ENCODE results near the gene MYO9A. TPM values are rescaled to one million over a fixed set of nuclear protein-coding genes. Genes with fewer than 3 reads are reported as not detected.

MYO9A gene
- polyA plus RNA-seq, 1 experiment: 13.1 TPM

DNA sequence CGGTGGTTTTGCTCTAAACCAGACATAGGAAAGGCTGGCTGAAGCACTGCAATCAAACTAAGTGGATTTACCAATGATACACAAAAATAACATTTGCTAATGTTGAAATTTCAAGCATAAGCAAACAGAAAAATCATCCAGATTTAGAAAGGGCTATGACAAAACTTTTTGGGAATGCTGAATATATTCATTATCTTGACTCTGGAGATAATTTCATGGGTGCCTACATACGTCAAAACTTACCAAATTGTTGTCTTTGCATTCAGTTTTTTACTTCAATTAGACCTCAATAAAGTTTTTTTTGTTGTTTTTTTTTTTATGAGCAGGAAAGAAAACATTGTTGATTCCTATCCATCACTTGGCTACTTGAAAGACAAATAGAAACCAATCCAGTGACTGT, 166.8 kb downstream of the MYO9A start:
- TF ChIP-seq, protein P1, sequence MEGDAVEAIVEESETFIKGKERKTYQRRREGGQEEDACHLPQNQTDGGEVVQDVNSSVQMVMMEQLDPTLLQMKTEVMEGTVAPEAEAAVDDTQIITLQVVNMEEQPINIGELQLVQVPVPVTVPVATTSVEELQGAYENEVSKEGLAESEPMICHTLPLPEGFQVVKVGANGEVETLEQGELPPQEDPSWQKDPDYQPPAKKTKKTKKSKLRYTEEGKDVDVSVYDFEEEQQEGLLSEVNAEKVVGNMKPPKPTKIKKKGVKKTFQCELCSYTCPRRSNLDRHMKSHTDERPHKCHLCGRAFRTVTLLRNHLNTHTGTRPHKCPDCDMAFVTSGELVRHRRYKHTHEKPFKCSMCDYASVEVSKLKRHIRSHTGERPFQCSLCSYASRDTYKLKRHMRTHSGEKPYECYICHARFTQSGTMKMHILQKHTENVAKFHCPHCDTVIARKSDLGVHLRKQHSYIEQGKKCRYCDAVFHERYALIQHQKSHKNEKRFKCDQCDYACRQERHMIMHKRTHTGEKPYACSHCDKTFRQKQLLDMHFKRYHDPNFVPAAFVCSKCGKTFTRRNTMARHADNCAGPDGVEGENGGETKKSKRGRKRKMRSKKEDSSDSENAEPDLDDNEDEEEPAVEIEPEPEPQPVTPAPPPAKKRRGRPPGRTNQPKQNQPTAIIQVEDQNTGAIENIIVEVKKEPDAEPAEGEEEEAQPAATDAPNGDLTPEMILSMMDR (IDR thresholded peaks at IDR 0.05; ENCODE audit: insufficient read depth, low read depth, low read length): no peak
- ChIA-PET CTCF (no interaction called here), POLR2A (no interaction called here)
- H3K4me3 ChIP-seq (ENCODE audit: low read depth, low read length): no peak overlapping the region
- no peaks in the 10 kb centered on the region for H3K36me3 ChIP-seq (ENCODE audit: control insufficient read depth, insufficient read depth, low read length)
- DNase-seq (ENCODE audit: low read depth): no peak
- no peaks in the 10 kb centered on the region for H3K27me3 ChIP-seq (ENCODE audit: control insufficient read depth, insufficient read depth, low read length)

DNA sequence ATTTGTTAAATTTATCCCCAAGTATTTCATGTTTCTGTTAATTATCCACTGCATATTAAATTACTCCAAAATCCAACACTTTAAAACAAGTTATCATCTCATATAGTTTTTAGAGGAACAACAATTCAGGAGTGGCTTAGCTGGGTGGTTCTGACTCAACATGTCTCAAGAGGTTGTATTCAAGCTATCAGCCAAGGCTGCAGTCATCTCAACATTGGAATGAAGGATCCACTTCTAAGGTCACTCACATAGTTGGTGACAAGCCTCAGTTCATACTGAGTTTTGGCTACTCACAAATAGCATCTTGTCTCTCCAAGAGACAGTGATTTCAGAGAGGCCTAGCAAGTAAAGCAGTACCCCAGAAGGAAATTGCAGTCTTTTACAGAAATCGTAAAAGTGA, 172.9 kb downstream of the MYO9A start:
- Histone ChIP-seq H3K27me3 (ENCODE audit: control insufficient read depth, insufficient read depth, low read length) (no peaks in the 10 kb centered on the region), H3K36me3 (ENCODE audit: control insufficient read depth, insufficient read depth, low read length) (no peaks in the 10 kb centered on the region), H3K4me3 (ENCODE audit: low read depth, low read length) (no peak overlapping the region)
- DNase-seq (ENCODE audit: low read depth): no peak
- TF ChIP-seq, protein P1 (IDR thresholded peaks at IDR 0.05; ENCODE audit: insufficient read depth, low read depth, low read length): no peak
- ChIA-PET CTCF (no interaction called here), POLR2A (no interaction called here)

DNA sequence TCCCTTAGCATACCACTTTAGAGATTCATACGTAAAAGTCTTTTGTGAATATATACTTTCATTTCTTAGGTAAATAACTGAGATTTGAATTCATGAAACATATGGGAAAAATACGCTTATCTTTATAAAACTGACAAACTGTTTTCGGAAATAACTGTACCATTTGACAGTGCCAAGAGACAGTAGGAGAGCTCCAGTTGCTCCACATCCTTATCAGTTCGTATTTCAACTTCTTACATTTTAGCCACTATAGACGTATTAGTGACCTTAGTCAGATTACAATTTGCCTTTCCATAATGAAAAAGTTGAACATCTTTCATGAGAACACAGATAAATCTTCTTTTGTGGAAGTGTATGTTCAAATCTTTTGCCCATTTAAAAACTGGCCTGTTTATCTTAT, 174.1 kb downstream of the MYO9A start:
- no peak for DNase-seq (ENCODE audit: low read depth)
- CTCF ChIA-PET: no interaction called here
- POLR2A ChIA-PET: no interaction called here
- H3K27me3 ChIP-seq (ENCODE audit: control insufficient read depth, insufficient read depth, low read length): no peaks in the 10 kb centered on the region
- H3K4me3 ChIP-seq (ENCODE audit: low read depth, low read length): no peak overlapping the region
- TF ChIP-seq, protein P1 (IDR thresholded peaks at IDR 0.05; ENCODE audit: insufficient read depth, low read depth, low read length): no peak
- no peaks in the 10 kb centered on the region for H3K36me3 ChIP-seq (ENCODE audit: control insufficient read depth, insufficient read depth, low read length)

DNA sequence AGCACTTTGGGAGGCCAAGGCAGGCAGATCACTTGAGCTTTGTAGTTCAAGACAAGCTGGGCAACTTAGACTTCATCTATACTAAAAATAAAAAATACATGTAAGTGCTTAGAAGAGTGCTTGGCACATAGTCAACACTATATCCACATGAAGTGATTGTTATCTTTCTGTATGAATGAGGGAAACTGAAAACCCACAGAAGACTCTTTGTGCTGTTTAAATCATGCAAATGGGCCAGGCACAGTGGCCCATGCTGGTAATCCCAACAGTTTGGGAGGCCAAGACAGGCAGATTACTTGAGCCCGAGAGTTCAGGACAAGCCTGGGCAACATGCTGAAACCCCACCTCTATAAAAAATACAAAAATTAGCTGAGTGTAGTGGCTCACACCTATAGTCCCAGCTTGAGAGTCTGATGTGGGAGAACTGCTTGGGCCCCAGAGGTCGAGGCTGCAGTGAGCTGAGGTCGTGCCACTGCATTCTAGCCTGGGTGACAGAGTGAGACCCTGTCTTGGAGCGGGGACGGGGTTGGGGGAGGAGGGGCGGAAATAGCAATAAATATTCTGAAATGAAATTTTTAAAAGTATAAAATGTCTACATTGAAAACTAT, 177.9 kb downstream of the MYO9A start:
- ChIA-PET POLR2A (no interaction called here), CTCF (interaction anchor here (0.9 kb wide), 1 partner anchor 8 kb away, joined by 3 read pairs; no protein-coding TSS in a partner anchor)
- TF ChIP-seq, protein P1 (IDR thresholded peaks at IDR 0.05; ENCODE audit: insufficient read depth, low read depth, low read length): no peak
- Histone ChIP-seq H3K36me3 (ENCODE audit: control insufficient read depth, insufficient read depth, low read length) (no peaks in the 10 kb centered on the region), H3K4me3 (ENCODE audit: low read depth, low read length) (no peak overlapping the region), H3K27me3 (ENCODE audit: control insufficient read depth, insufficient read depth, low read length) (no peaks in the 10 kb centered on the region)
- DNase-seq (ENCODE audit: low read depth): no peak

DNA sequence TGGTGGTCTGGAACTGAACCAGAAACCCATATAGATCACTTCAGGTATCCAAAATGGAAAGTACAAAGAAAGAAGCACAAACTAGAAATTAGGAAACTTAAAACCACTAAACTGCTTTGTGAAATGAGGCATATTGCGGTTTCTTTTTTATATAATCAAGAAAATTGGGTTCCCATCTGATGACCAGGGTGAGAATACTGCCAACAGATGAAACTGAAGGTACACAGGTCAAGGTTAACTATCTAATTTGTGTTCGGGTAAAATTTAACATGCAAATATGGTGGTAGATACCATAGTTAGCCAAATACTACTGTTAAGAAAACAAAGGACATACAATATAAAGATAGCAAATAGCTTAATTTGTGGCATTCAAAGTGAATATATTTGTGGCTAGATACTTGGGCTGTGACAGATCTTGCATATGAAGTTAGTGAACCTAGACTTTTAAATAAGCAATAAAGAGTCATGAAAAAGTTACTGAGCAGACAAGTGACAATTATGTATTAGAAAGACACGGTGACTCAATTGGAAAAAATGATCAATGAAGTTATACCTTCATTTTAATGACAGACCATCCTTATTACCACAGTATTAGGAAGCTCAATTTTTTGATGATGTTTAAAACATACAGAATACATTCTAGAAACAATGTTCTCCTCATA, 180.2 kb downstream of the MYO9A start:
- no peak for DNase-seq (ENCODE audit: low read depth)
- POLR2A ChIA-PET: no interaction called here

More for the DNA sequence above, 180.2 kb downstream of the MYO9A start:
- Histone ChIP-seq H3K36me3 (ENCODE audit: control insufficient read depth, insufficient read depth, low read length) (no peaks in the 10 kb centered on the region), H3K4me3 (ENCODE audit: low read depth, low read length) (no peak overlapping the region), H3K27me3 (ENCODE audit: control insufficient read depth, insufficient read depth, low read length) (no peaks in the 10 kb centered on the region)
- TF ChIP-seq, protein P1 (IDR thresholded peaks at IDR 0.05; ENCODE audit: insufficient read depth, low read depth, low read length): no peak
- CTCF ChIA-PET: no interaction called here

All from BJ (cell line).